Measurements from ENCODE around the gene LAMC3. TPM values are rescaled to one million over a fixed set of nuclear protein-coding genes. Genes with fewer than 3 reads are reported as not detected.

LAMC3 gene
- total RNA-seq, 1 donor from 2014 or later, result 30.1 TPM

- Mint-ChIP-seq H3K27me3 (ENCODE audit: unreplicated experiment) (peaks cover 18% of the 10 kb centered on the region), H3K36me3 (ENCODE audit: low read depth, unreplicated experiment) (no peaks in the 10 kb centered on the region), H3K27ac (ENCODE audit: unreplicated experiment) (no peak overlapping the region), H3K4me3 (ENCODE audit: unreplicated experiment) (no peak overlapping the region), H3K9me3 (ENCODE audit: unreplicated experiment) (no peaks in the 10 kb centered on the region), H3K4me1 (ENCODE audit: unreplicated experiment) (no peaks in the 10 kb centered on the region)
- no peak for DNase-seq (ENCODE audit: low spot score)
- TF ChIP-seq CTCF (IDR thresholded peaks at IDR 0.05; ENCODE audit: unreplicated experiment), result no peak
Observed at GRCh38 chr9:130995086-130996011, 13.6 kb upstream of the LAMC3 start.

GRCh38 chr9:130996205-130996604, 12.8 kb upstream of the LAMC3 start:
- TF ChIP-seq CTCF (IDR thresholded peaks at IDR 0.05; ENCODE audit: unreplicated experiment), result no peak
- peaks cover 14% of the 10 kb centered on the region for H3K27me3 Mint-ChIP-seq (ENCODE audit: unreplicated experiment)
- no peak for DNase-seq (ENCODE audit: low spot score)
- H3K36me3 Mint-ChIP-seq (ENCODE audit: low read depth, unreplicated experiment), result no peaks in the 10 kb centered on the region
- no peaks in the 10 kb centered on the region for H3K4me1 Mint-ChIP-seq (ENCODE audit: unreplicated experiment)
- H3K9me3 Mint-ChIP-seq (ENCODE audit: unreplicated experiment), result no peaks in the 10 kb centered on the region
- no peak overlapping the region for H3K4me3 Mint-ChIP-seq (ENCODE audit: unreplicated experiment)
- no peak overlapping the region for H3K27ac Mint-ChIP-seq (ENCODE audit: unreplicated experiment)

GRCh38 chr9:130996676-130997394, 12.1 kb upstream of the LAMC3 start:
- Mint-ChIP-seq H3K27me3 (ENCODE audit: unreplicated experiment) (peaks cover 13% of the 10 kb centered on the region), H3K27ac (ENCODE audit: unreplicated experiment) (no peak overlapping the region), H3K4me3 (ENCODE audit: unreplicated experiment) (no peak overlapping the region), H3K36me3 (ENCODE audit: low read depth, unreplicated experiment) (no peaks in the 10 kb centered on the region), H3K9me3 (ENCODE audit: unreplicated experiment) (no peaks in the 10 kb centered on the region), H3K4me1 (ENCODE audit: unreplicated experiment) (no peaks in the 10 kb centered on the region)
- TF ChIP-seq CTCF (IDR thresholded peaks at IDR 0.05; ENCODE audit: unreplicated experiment), result no peak
- DNase-seq (ENCODE audit: low spot score), result no peak

- no peak overlapping the region for H3K27ac Mint-ChIP-seq (ENCODE audit: unreplicated experiment)
- no peaks in the 10 kb centered on the region for H3K36me3 Mint-ChIP-seq (ENCODE audit: low read depth, unreplicated experiment)
- no peak for TF ChIP-seq CTCF (IDR thresholded peaks at IDR 0.05; ENCODE audit: unreplicated experiment)
- no peak overlapping the region for H3K4me3 Mint-ChIP-seq (ENCODE audit: unreplicated experiment)
- no peaks in the 10 kb centered on the region for H3K9me3 Mint-ChIP-seq (ENCODE audit: unreplicated experiment)
- DNase-seq (ENCODE audit: low spot score), result no peak
- peaks cover 10% of the 10 kb centered on the region for H3K27me3 Mint-ChIP-seq (ENCODE audit: unreplicated experiment)
- H3K4me1 Mint-ChIP-seq (ENCODE audit: unreplicated experiment), result no peaks in the 10 kb centered on the region
Observed at GRCh38 chr9:130997395-130997684, 11.6 kb upstream of the LAMC3 start.
